Adrenal gland (tissue), 5 donors: Measurements from ENCODE around the gene RPS6KL1.

Experiments
- CTCF ChIP-seq, 6 experiments: fragments of 450-650 bp in 4 of 6; fragments of 200-600 bp in 2 of 6; sonication (generic) in 1 of 6; IDR thresholded peaks; 1 replicate in 5 of 6; 2 replicates in 1 of 6; pipeline versions ENCODE4 v1.5.1 to v1.8.0; 2016 to 2021; ENCODE audit warnings: antibody characterized with exemption in 6 of 6, mild to moderate bottlenecking in 2 of 6, moderate library complexity in 1 of 6
- POLR2A ChIP-seq, 2 donors: fragments of 450-650 bp; IDR thresholded peaks; one replicate each; pipeline ENCODE4 v1.6.1; 2017; ENCODE audit warnings: antibody characterized with exemption in 2 of 2, mild to moderate bottlenecking in 2 of 2, moderate library complexity in 1 of 2
- donor health status: DM: no; HTN: no; CAD: no.

GRCh38 chr14:74956280-74957072 is 33.4 kb upstream of the RPS6KL1 start:
- TF ChIP-seq POLR2A (IDR thresholded peaks at IDR 0.05), result no peak
- no peak for TF ChIP-seq CTCF (IDR thresholded peaks at IDR 0.05)
